K562 (cell line): ENCODE results near the gene TMEM243. TPM values are rescaled to one million over a fixed set of nuclear protein-coding genes. Genes with fewer than 3 reads are reported as not detected.

Source experiments
- ARID2 ChIP-seq: fragments of 450-650 bp; IDR thresholded peaks from 2 replicates; pipeline ENCODE4 v1.6.1; 2017; ENCODE audit warnings: antibody characterized with exemption, mild to moderate bottlenecking
- ARID3A ChIP-seq: IDR thresholded peaks from 2 replicates; pipeline ENCODE4 v1.6.1; 2012; ENCODE audit warnings: low read depth, low read length, improper control_type of control experiment, borderline replicate concordance
- ARNT ChIP-seq, 2 experiments: fragments of 450-650 bp; IDR thresholded peaks; 2 replicates each; pipeline ENCODE4 v1.6.1; 2016; ENCODE audit warnings: mild to moderate bottlenecking in 1 of 2
- ATF1 ChIP-seq, 2 experiments: fragments of 450-650 bp in 1 of 2; IDR thresholded peaks; 2 replicates each; pipeline ENCODE4 v1.6.1; 2016; ENCODE audit warnings: missing compliant biosample characterization in 1 of 2, missing genetic modification characterization in 1 of 2
- CREB5 ChIP-seq: fragments of 250-450 bp; sonication (Bioruptor Pico); IDR thresholded peaks from 2 replicates; pipeline ENCODE4 v1.5.0; 2020; ENCODE audit warnings: mild to moderate bottlenecking
- DLX4 ChIP-seq: fragments of 250-450 bp; sonication (Bioruptor Pico); IDR thresholded peaks from 2 replicates; pipeline ENCODE4 v1.6.1; 2021; ENCODE audit warnings: mild to moderate bottlenecking
- DPF2 ChIP-seq: fragments of 450-650 bp; IDR thresholded peaks from 2 replicates; pipeline ENCODE4 v1.6.1; 2016
- ELF2 ChIP-seq: fragments of 250-450 bp; sonication (Bioruptor Pico); IDR thresholded peaks from 2 replicates; pipeline ENCODE4 v1.5.0; 2021; ENCODE audit warnings: mild to moderate bottlenecking
- JUND ChIP-seq, 2 experiments: IDR thresholded peaks; 2 replicates in 1 of 2; 3 replicates in 1 of 2; pipeline ENCODE4 v1.6.1; 2011; ENCODE audit warnings: borderline replicate concordance in 2 of 2, low read depth in 2 of 2, low read length in 2 of 2, improper control_type of control experiment in 1 of 2, missing biosample characterization in 1 of 2, missing genetic modification characterization in 1 of 2, missing genetic modification reagents in 1 of 2
- KAT7 ChIP-seq: sonication (generic); formaldehyde crosslinking; IDR thresholded peaks from 2 replicates; pipeline ENCODE4 v1.8.0; 2022; ENCODE audit warnings: missing genetic modification reagents, mild to moderate bottlenecking, borderline replicate concordance
- PATZ1 ChIP-seq: fragments of 250-450 bp; sonication (Bioruptor Pico); IDR thresholded peaks from 2 replicates; pipeline ENCODE4 v1.5.0; 2020; ENCODE audit warnings: mild to moderate bottlenecking, borderline replicate concordance
- PHB ChIP-seq: fragments of 250-450 bp; sonication (Bioruptor Pico); IDR thresholded peaks from 2 replicates; pipeline ENCODE4 v1.5.0; 2021
- RAD21 ChIP-seq, 2 experiments: fragments of 250-450 bp in 1 of 2; fragments of 450-650 bp in 1 of 2; sonication (Bioruptor Pico) in 1 of 2; formaldehyde crosslinking in 1 of 2; IDR thresholded peaks in 1 of 2; conservative IDR thresholded peaks in 1 of 2; 2 replicates each; pipeline versions ENCODE4 v1.4.0 to v1.8.0; 2020 to 2022; ENCODE audit warnings: mild to moderate bottlenecking in 2 of 2, moderate library complexity in 1 of 2
- SMARCE1 ChIP-seq: fragments of 450-650 bp; IDR thresholded peaks from 2 replicates; pipeline ENCODE4 v1.7.1; 2016; ENCODE audit warnings: mild to moderate bottlenecking
- TAF7 ChIP-seq: fragments of 450-650 bp; IDR thresholded peaks from 2 replicates; pipeline ENCODE4 v1.6.1; 2016; ENCODE audit warnings: missing genetic modification characterization, missing compliant biosample characterization
- TSC22D4 ChIP-seq: fragments of 450-650 bp; IDR thresholded peaks from 2 replicates; pipeline ENCODE4 v1.6.1; 2016; ENCODE audit warnings: missing genetic modification characterization, missing biosample characterization, control low read depth
- ZBTB2 ChIP-seq: fragments of 450-650 bp; IDR thresholded peaks from 2 replicates; pipeline ENCODE4 v1.6.1; 2016; ENCODE audit warnings: antibody characterized with exemption
- ZNF699 ChIP-seq: fragments of 250-450 bp; sonication (Bioruptor Pico); IDR thresholded peaks from 2 replicates; pipeline ENCODE4 v1.8.0; 2021; ENCODE audit warnings: mild to moderate bottlenecking, moderate library complexity; ENCODE audit not compliant: insufficient replicate concordance
- polyA plus RNA-seq, 8 experiments: library from polyadenylated mRNA; depleted of rRNA in 4 of 8; stranded (reverse) in 5 of 8; unstranded in 3 of 8; fragments of >200 nt; fragmentation: Nextera tagmentation in 2 of 8; fragmentation: Illumina TruSeq in 1 of 8; extraction: Ambion mirVana in 2 of 8; extraction: Trizol in 1 of 8; gene quantifications; 2 replicates each; pipeline versions ENCODE4 v1.2.1 to v1.2.3, GENCODE V29; 2011 to 2014; ENCODE audit warnings: inconsistent platforms in 1 of 8, missing spikeins in 1 of 8
- total RNA-seq, 7 experiments: library from RNA; depleted of rRNA in 6 of 7; stranded (reverse); fragments of >200 nt in 6 of 7; fragmentation: Illumina TruSeq in 2 of 7; extraction: Trizol in 2 of 7; gene quantifications; 2 replicates each; pipeline versions ENCODE4 v1.2.1 to v1.2.3, GENCODE V29; 2011 to 2021; ENCODE audit warnings: low replicate concordance in 1 of 7

TMEM243 gene
- total and polyA plus RNA-seq, 9 of the 15 experiments (the other 6 are each of a cell fraction or from before 2014, with no cell fraction given) = 3.9 to 8.6 (median 6.1) TPM

- TF ChIP-seq TAF7 (tag) = peak; percentile 87; the same call in 1 of the 2 replicates
- no peak for TF ChIP-seq ATF1 (CRISPR knock-in tag; IDR thresholded peaks at IDR 0.05)
- TF ChIP-seq ATF1 (tag; IDR thresholded peaks at IDR 0.05) = no peak
- no peak for TF ChIP-seq TSC22D4 (tag)
- peak; percentile 69 for TF ChIP-seq SMARCE1
- 0 out of 2 replicates have a peak, but pooled peaks have one; percentile 25 for TF ChIP-seq ZBTB2
- TF ChIP-seq JUND (IDR thresholded peaks at IDR 0.05; ENCODE audit: borderline replicate concordance, low read depth, low read length) = peak; percentile 27; the same call in 1 of the 2 replicates
- TF ChIP-seq JUND (tag; IDR thresholded peaks at IDR 0.05; ENCODE audit: borderline replicate concordance, low read depth, low read length) = peak; percentile 97
- no peak for TF ChIP-seq KAT7 (CRISPR knock-in tag)
- TF ChIP-seq DPF2 = peak; percentile 32; the same call in 1 of the 2 replicates
- no peak for TF ChIP-seq PHB
- no peak; a peak in 1 of 4 replicates for TF ChIP-seq RAD21 (CRISPR knock-in tag; conservative IDR thresholded peaks at IDR 0.05 in 1 of 2, IDR thresholded peaks at IDR 0.05 in 1 of 2)
- TF ChIP-seq ZNF699 = no peak
- TF ChIP-seq PATZ1 (CRISPR knock-in tag) = no peak
- TF ChIP-seq ELF2 (CRISPR knock-in tag) = no peak
- peak; percentile 97; the same call in 1 of the 2 replicates for TF ChIP-seq ARID3A
- no peak for TF ChIP-seq DLX4 (CRISPR knock-in tag)
- 0 out of 4 replicates have a peak, but pooled peaks have one; percentile 9 to 23 for TF ChIP-seq ARNT (IDR thresholded peaks at IDR 0.05)
- TF ChIP-seq ARID2 = no peak
- TF ChIP-seq CREB5 (CRISPR knock-in tag) = no peak
These were observed 66.5 kb downstream of the TMEM243 start (continued) for GRCh38 chr7:87152897-87153641.
